Sigmoid colon (tissue), 7 donors: Measurements from ENCODE around the gene ASPHD1. TPM values are rescaled to one million over a fixed set of nuclear protein-coding genes. Genes with fewer than 3 reads are reported as not detected.

Experiments used
- DNase-seq: peaks from one replicate; pipeline ENCODE4 v3.0.0-alpha.2; 2019
- H3K27ac ChIP-seq, 4 donors: fragments of 200-600 bp; sonication (generic); one replicate each; pipeline ENCODE4 v1.5.1; 2016 to 2019; ENCODE audit warnings: mild to moderate bottlenecking in 1 of 4
- H3K27me3 ChIP-seq, 3 donors: fragments of 200-600 bp; sonication (generic); one replicate each; pipeline ENCODE4 v1.5.1; 2019; ENCODE audit warnings: mild to moderate bottlenecking in 1 of 3
- H3K36me3 ChIP-seq, 4 donors: fragments of 200-600 bp; sonication (generic); one replicate each; pipeline ENCODE4 v1.5.1; 2016 to 2019
- H3K4me1 ChIP-seq, 4 donors: fragments of 200-600 bp; sonication (generic); one replicate each; pipeline ENCODE4 v1.5.1; 2017 to 2019
- H3K4me3 ChIP-seq, 4 donors: fragments of 200-600 bp; sonication (generic); one replicate each; pipeline ENCODE4 v1.5.1; 2017 to 2019; ENCODE audit warnings: mild to moderate bottlenecking in 2 of 4, moderate library complexity in 1 of 4
- H3K9me3 ChIP-seq, 4 donors: fragments of 200-600 bp in 3 of 4; sonication (generic) in 3 of 4; one replicate each; pipeline versions ENCODE4 v1.5.1 to v1.6.1; 2013 to 2019
- EP300 ChIP-seq, 4 donors: sonication (generic); formaldehyde crosslinking; IDR thresholded peaks; one replicate each; pipeline ENCODE4 v1.6.1; 2017; ENCODE audit warnings: antibody characterized with exemption in 4 of 4
- POLR2A ChIP-seq, 2 donors: fragments of 450-650 bp; IDR thresholded peaks; one replicate each; pipeline ENCODE4 v1.6.1; 2016; ENCODE audit warnings: antibody characterized with exemption in 2 of 2, mild to moderate bottlenecking in 2 of 2, moderate library complexity in 2 of 2
- POLR2AphosphoS5 ChIP-seq, 4 donors: sonication (generic); formaldehyde crosslinking; IDR thresholded peaks; one replicate each; pipeline ENCODE4 v1.6.1; 2017; ENCODE audit warnings: antibody characterized with exemption in 4 of 4
- WGBS, 2 donors: extraction: QIAGEN DNeasy Blood & Tissue Kit; methylation state at CpG; one replicate each; pipeline ENCODE4 v1.1.7; 2013; 5-methylcytosine and 5-hydroxymethylcytosine counted together
- intact Hi-C: fragments of 100-400 bp; cut with DNase I; formaldehyde crosslinking; loops from one replicate; pipeline ENCODE4 v1.15.1; 2023
- polyA plus RNA-seq, 3 donors: library from polyadenylated mRNA; stranded (reverse); fragments of 200-250 nt; gene quantifications; one replicate each; pipeline ENCODE4 v1.2.3, GENCODE V29; 2013
- total RNA-seq, 4 donors: library from RNA; depleted of rRNA; stranded (reverse); fragments of >200 nt; gene quantifications; one replicate each; pipeline ENCODE4 v1.1.0, GENCODE V29; 2016
- TF ChIP-seq, protein P1 (sequence below), 4 experiments: fragments of 450-650 bp in 3 of 4; fragments of 200-600 bp in 1 of 4; IDR thresholded peaks; one replicate each; pipeline ENCODE4 v1.5.1; 2016 to 2019; ENCODE audit warnings: antibody characterized with exemption in 4 of 4, mild to moderate bottlenecking in 3 of 4, moderate library complexity in 2 of 4
- donor health status: healthy with polysubstance abuse.
- donor health status: Bipolar disorder and iron deficiency.
- donor health status: healthy.

Gene ASPHD1, protein sequence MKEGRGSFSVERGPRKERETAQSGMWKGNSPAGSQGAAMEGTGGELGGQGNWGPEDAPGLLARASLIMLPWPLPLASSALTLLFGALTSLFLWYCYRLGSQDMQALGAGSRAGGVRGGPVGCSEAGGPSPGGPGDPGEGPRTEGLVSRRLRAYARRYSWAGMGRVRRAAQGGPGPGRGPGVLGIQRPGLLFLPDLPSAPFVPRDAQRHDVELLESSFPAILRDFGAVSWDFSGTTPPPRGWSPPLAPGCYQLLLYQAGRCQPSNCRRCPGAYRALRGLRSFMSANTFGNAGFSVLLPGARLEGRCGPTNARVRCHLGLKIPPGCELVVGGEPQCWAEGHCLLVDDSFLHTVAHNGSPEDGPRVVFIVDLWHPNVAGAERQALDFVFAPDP
- 1 to 10 TPM in 2 of 4 donors, under 1 TPM in 1, not detected in 1; 0.95 to 2.2 (median 2.1) TPM for total RNA-seq
- polyA plus RNA-seq: 1 to 10 TPM; 2.4 to 3.4 (median 3.2) TPM

DNA sequence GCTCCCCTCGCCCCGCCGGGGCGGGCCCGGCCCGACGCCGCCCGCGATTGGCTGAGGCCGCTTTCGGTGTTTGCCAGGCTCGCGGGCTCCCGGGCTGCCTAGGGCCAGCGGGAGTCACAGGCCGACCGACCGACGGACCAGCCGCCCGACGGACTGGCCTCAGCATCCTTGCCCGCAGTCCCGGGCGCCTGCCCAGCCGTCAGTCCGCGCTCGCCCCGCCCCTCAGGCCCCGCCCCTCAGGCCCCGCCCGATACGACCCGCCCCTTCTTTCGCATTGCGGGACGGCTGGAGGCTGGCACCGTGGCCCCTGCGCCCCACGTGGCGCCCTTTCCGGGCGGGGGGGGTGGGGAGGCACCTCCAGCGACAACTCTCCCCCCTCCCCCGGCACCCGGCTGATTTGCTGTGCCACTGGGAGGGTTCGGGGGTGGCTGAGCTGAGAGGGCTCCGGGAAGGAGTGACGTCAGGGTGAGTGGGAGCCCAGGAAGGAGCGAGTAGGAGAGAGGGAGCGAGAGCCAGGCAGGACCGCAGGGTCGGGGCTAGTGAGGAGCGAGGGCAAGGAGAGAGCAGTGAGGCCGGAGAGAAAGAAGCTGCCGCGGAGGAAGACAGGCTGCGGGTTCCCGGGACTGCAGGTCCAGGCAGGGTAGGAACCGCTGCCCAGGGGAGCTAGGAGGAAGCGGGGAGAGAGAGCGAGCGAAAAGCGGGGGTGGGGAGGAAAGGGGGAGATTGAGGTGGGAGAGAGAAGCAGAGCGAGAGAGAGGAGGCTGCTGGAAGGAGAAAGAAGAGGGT, at the start of gene ASPHD1:
Gene ASPHD1 (plus strand): TSS at position 387 of the 786 bp plus-strand sequence. CDS start 484 bp downstream, outside the sequence.
- peaks cover 0 to 20% (median 13%) of the 10 kb centered on the region in 4 donors for H3K4me1 ChIP-seq
- H3K27me3 ChIP-seq: peaks cover 12 to 40% (median 26%) of the 10 kb centered on the region in 3 donors
- WGBS, 2 donors: 0 to 1% methylated on average over 67 of the region's 67 CpGs
- intact Hi-C loops: loop anchor here (2.0 kb wide), 1 partner anchor 25 kb away; no protein-coding TSS in a partner anchor
- H3K27ac ChIP-seq: no peak within 1 kb of the TSS
- no peak for TF ChIP-seq POLR2AphosphoS5 (IDR thresholded peaks at IDR 0.05)
- TF ChIP-seq POLR2A (IDR thresholded peaks at IDR 0.05): no peak
- TF ChIP-seq EP300 (IDR thresholded peaks at IDR 0.05): no peak
- TF ChIP-seq, protein P1, sequence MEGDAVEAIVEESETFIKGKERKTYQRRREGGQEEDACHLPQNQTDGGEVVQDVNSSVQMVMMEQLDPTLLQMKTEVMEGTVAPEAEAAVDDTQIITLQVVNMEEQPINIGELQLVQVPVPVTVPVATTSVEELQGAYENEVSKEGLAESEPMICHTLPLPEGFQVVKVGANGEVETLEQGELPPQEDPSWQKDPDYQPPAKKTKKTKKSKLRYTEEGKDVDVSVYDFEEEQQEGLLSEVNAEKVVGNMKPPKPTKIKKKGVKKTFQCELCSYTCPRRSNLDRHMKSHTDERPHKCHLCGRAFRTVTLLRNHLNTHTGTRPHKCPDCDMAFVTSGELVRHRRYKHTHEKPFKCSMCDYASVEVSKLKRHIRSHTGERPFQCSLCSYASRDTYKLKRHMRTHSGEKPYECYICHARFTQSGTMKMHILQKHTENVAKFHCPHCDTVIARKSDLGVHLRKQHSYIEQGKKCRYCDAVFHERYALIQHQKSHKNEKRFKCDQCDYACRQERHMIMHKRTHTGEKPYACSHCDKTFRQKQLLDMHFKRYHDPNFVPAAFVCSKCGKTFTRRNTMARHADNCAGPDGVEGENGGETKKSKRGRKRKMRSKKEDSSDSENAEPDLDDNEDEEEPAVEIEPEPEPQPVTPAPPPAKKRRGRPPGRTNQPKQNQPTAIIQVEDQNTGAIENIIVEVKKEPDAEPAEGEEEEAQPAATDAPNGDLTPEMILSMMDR (IDR thresholded peaks at IDR 0.05): no peak
- H3K36me3 ChIP-seq: no peaks in the 10 kb centered on the region
- DNase-seq: peak; percentile 77
- peak within 1 kb of the TSS; percentile 24 to 56 (median 50) for H3K4me3 ChIP-seq
- no peaks in the 10 kb centered on the region for H3K9me3 ChIP-seq

DNA sequence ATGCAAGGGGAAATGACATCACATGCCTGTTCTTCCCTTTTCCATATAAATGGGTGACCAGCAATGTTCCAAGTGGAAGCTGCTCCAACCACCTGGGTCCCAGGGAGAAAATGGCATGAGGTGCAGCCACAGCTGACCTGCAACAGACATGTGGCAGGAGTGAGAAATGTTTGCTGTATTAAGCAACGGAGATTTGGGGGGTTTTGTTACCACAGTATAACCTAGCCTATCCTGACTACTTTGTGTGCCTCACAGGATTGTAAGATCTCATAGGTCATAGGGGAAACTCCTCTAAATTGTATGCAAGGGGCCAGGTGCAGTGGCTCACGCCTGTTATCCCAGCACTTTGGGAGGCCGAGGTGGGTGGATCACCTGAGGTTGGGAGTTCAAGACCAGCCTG, 49.3 kb upstream of the ASPHD1 start:
- Histone ChIP-seq H3K27me3 (no peaks in the 10 kb centered on the region), H3K36me3 (peaks cover 6 to 24% (median 19%) of the 10 kb centered on the region in 4 donors), H3K4me3 (no peak overlapping the region), H3K27ac (no peak overlapping the region), H3K9me3 (no peaks in the 10 kb centered on the region), H3K4me1 (peaks cover 0 to 16% (median 1%) of the 10 kb centered on the region in 4 donors)
- 83 to 89% methylated on average over 3 of the region's 3 CpGs for WGBS, 2 donors
- no peak for DNase-seq
- intact Hi-C loops: no loop called here
- TF ChIP-seq EP300 (IDR thresholded peaks at IDR 0.05): no peak
- no peak for TF ChIP-seq POLR2AphosphoS5 (IDR thresholded peaks at IDR 0.05)
- no peak for TF ChIP-seq POLR2A (IDR thresholded peaks at IDR 0.05)
- TF ChIP-seq, protein P1 (IDR thresholded peaks at IDR 0.05): no peak

DNA sequence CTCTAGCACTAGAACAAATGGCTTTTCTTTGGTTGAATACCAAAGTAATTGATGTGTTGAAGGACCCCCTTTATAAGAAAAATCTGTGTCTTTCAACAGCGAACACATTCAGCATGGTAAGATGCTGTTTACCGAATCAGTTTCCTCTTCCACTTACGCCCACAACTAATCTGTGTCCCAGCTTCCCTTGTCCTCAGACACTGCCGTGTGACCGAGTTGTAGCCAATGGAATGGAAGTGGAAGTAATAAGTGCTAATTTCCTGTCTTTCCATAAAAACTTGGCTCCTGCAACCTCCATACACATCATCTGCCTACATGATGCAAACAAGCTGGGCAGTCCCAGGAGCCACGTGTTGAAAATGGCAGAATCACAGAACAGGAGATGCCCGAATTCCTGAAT, 47.6 kb upstream of the ASPHD1 start:
- WGBS, 2 donors: 54 to 66% methylated on average over 7 of the region's 7 CpGs
- intact Hi-C loops: no loop called here

DNA sequence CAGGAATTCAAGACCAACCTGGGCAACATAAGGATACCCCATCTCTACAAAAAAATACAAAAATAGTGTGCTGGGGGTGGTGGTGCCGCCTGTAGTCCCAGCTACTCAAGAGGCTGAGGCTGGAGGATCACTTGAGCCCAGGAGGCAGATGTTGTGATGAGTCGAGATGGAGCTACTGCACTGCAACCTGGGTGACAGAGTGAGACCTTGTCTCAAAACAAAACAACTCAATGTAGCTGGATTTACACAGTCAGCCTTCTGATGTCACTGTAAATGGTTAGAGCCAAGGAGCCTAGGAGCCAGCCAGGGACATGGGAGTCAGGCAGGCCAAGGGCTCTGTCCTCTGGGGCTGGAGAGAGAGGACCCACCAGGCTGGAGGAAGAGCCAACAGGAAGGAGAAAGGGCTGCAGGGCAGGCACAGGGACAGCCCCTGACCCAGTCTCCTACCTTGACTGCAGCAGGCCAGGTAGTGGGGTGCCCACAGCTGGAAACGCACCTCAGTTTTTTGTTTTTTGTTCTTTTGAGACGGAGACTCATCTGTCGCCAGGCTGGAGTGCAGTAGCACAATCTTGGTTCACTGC, 45.7 kb upstream of the ASPHD1 start:
- Histone ChIP-seq H3K27ac (no peak overlapping the region), H3K9me3 (no peaks in the 10 kb centered on the region), H3K4me3 (no peak overlapping the region), H3K4me1 (peaks cover 0 to 24% (median 7%) of the 10 kb centered on the region in 4 donors), H3K36me3 (peaks cover 7 to 15% (median 9%) of the 10 kb centered on the region in 4 donors), H3K27me3 (no peaks in the 10 kb centered on the region)
- TF ChIP-seq POLR2A (IDR thresholded peaks at IDR 0.05) (no peak), POLR2AphosphoS5 (IDR thresholded peaks at IDR 0.05) (no peak), EP300 (IDR thresholded peaks at IDR 0.05) (no peak)
- TF ChIP-seq, protein P1 (IDR thresholded peaks at IDR 0.05): no peak
- intact Hi-C loops: loop anchor here (5.0 kb wide), 1 partner anchor 168 kb away; the partner anchor contains the start of gene C16orf92
- no peak for DNase-seq
- 88 to 90% methylated on average over 5 of the region's 5 CpGs for WGBS, 2 donors

More for the DNA sequence above, 47.6 kb upstream of the ASPHD1 start:
- peaks cover 0 to 30% (median 8%) of the 10 kb centered on the region in 4 donors for H3K4me1 ChIP-seq
- H3K27me3 ChIP-seq: no peaks in the 10 kb centered on the region
- H3K27ac ChIP-seq: peak overlapping the region; percentile 15 to 47 (median 26)
- H3K4me3 ChIP-seq: no peak overlapping the region
- peak in 3 of 4 donors; percentile 51 to 59 (median 57) for TF ChIP-seq POLR2AphosphoS5 (IDR thresholded peaks at IDR 0.05)
- TF ChIP-seq, protein P1 (IDR thresholded peaks at IDR 0.05): no peak
- DNase-seq: peak; percentile 76
- peaks cover 2 to 8% (median 3%) of the 10 kb centered on the region in 4 donors for H3K36me3 ChIP-seq
- H3K9me3 ChIP-seq: no peaks in the 10 kb centered on the region
